Rectal smooth muscle tissue (tissue), 1 donor: ENCODE data around the gene ITGA1.

ENCODE experiments used
- H3K27ac ChIP-seq: one replicate; pipeline ENCODE4 v1.7.0; 2013; ENCODE audit warnings: low read depth, low read length, inconsistent platforms
- H3K27me3 ChIP-seq: one replicate; pipeline ENCODE4 v1.7.0; 2013; ENCODE audit warnings: low read length; ENCODE audit not compliant: control insufficient read depth, insufficient read depth
- H3K36me3 ChIP-seq: one replicate; pipeline ENCODE4 v1.7.0; 2013; ENCODE audit warnings: low read length; ENCODE audit not compliant: control insufficient read depth, insufficient read depth
- H3K4me1 ChIP-seq: one replicate; pipeline ENCODE4 v1.7.0; 2013; ENCODE audit warnings: low read length; ENCODE audit not compliant: control insufficient read depth, insufficient read depth
- H3K4me3 ChIP-seq: one replicate; pipeline ENCODE4 v1.7.0; 2013; ENCODE audit warnings: low read length
- H3K9ac ChIP-seq: one replicate; pipeline ENCODE4 v1.7.0; 2013; ENCODE audit warnings: low read length

Gene ITGA1

GRCh38 chr5:52884453-52884852, 96.7 kb downstream of the ITGA1 start:
- Histone ChIP-seq H3K27me3 (no peaks in the 10 kb centered on the region), H3K4me1 (no peaks in the 10 kb centered on the region), H3K4me3 (no peak overlapping the region), H3K36me3 (peaks cover 5% of the 10 kb centered on the region), H3K27ac (no peak overlapping the region), H3K9ac (no peak overlapping the region)

- Histone ChIP-seq H3K36me3 (peaks cover 5% of the 10 kb centered on the region), H3K9ac (no peak overlapping the region), H3K27me3 (no peaks in the 10 kb centered on the region), H3K27ac (no peak overlapping the region), H3K4me3 (no peak overlapping the region), H3K4me1 (no peaks in the 10 kb centered on the region)
Observed at GRCh38 chr5:52885614-52886013, 97.9 kb downstream of the ITGA1 start.

- Histone ChIP-seq H3K27ac (no peak overlapping the region), H3K4me3 (no peak overlapping the region), H3K4me1 (no peaks in the 10 kb centered on the region)
Observed at GRCh38 chr5:52886206-52886605, 98.5 kb downstream of the ITGA1 start.

GRCh38 chr5:52887066-52887465, 99.3 kb downstream of the ITGA1 start:
- no peak overlapping the region for H3K27ac ChIP-seq
- H3K4me3 ChIP-seq, result no peak overlapping the region
- no peak overlapping the region for H3K9ac ChIP-seq
- no peaks in the 10 kb centered on the region for H3K4me1 ChIP-seq
- H3K27me3 ChIP-seq, result no peaks in the 10 kb centered on the region
- H3K36me3 ChIP-seq, result peaks cover 5% of the 10 kb centered on the region

More at GRCh38 chr5:52886206-52886605, 98.5 kb downstream of the ITGA1 start:
- peaks cover 5% of the 10 kb centered on the region for H3K36me3 ChIP-seq
- H3K9ac ChIP-seq, result no peak overlapping the region
- H3K27me3 ChIP-seq, result no peaks in the 10 kb centered on the region

DNA sequence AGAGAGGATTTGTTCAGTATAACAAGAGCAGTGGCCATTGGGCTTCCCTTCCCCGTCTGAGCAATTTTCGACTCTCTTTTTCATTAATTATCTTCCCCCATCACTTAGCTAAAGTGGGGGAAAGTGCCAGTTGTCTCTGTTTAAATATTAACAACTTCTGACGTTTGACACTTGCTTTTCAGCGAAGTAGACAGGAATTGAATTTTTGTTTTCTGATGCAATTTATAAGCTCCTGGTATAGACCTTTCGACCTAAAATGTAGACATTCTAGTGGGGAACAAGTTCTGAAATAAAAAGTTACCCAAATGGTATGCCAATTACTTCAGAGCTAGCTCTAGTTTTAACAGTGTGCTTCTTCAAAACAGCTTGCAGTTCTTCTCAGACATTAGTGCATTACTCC, 100.6 kb downstream of the ITGA1 start:
- H3K36me3 ChIP-seq, result peaks cover 5% of the 10 kb centered on the region
- no peak overlapping the region for H3K27ac ChIP-seq
- no peak overlapping the region for H3K4me3 ChIP-seq
- H3K9ac ChIP-seq, result no peak overlapping the region
- H3K27me3 ChIP-seq, result no peaks in the 10 kb centered on the region
- H3K4me1 ChIP-seq, result peaks cover 8% of the 10 kb centered on the region

DNA sequence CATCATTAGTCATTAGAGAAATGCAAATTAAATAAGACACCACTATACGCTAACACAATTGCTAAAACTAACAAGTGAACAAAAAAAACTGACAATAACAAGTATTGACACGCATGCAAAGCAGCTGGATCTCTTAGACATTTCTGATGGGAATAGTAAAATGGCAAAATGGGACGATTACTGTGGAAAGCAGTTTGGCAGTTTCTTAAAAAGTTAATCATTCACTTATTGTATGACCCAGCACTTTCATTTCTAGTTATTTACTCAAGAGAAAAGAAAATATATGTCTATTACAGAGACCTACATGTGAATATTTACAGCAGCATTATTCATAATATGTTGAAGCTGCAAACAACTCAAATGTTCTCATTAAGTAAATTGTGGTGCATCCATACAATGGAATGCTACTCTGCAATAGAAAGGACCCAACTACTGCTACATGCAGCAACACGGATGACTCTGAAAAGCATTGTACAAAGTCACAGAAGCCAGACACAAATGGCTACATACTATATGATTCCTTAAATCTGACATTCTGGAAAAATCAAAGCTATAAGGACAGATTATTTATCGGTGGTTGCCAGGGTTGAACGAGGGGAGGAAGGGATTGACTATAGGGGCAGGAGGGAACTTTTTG, 104.6 kb downstream of the ITGA1 start:
- Histone ChIP-seq H3K4me1 (peaks cover 28% of the 10 kb centered on the region), H3K4me3 (no peak overlapping the region), H3K9ac (no peak overlapping the region), H3K27me3 (no peaks in the 10 kb centered on the region), H3K36me3 (peaks cover 5% of the 10 kb centered on the region), H3K27ac (no peak overlapping the region)

- Histone ChIP-seq H3K4me3 (no peak overlapping the region), H3K4me1 (peaks cover 28% of the 10 kb centered on the region), H3K27ac (peak overlapping the region; percentile 10), H3K36me3 (peaks cover 3% of the 10 kb centered on the region), H3K27me3 (no peaks in the 10 kb centered on the region), H3K9ac (no peak overlapping the region)
Observed at GRCh38 chr5:52893105-52893504, 105.4 kb downstream of the ITGA1 start.

- Histone ChIP-seq H3K27ac (peak overlapping the region; percentile 8), H3K4me3 (no peak overlapping the region), H3K36me3 (peaks cover under 1% of the 10 kb centered on the region), H3K27me3 (no peaks in the 10 kb centered on the region), H3K9ac (no peak overlapping the region), H3K4me1 (peaks cover 28% of the 10 kb centered on the region)
Observed at GRCh38 chr5:52893863-52894262, 106.1 kb downstream of the ITGA1 start.

- Histone ChIP-seq H3K4me3 (no peak overlapping the region), H3K27me3 (no peaks in the 10 kb centered on the region), H3K27ac (peak overlapping the region; percentile 8), H3K4me1 (peaks cover 28% of the 10 kb centered on the region), H3K36me3 (no peaks in the 10 kb centered on the region), H3K9ac (no peak overlapping the region)
Observed at GRCh38 chr5:52894451-52894850, 106.7 kb downstream of the ITGA1 start.

DNA sequence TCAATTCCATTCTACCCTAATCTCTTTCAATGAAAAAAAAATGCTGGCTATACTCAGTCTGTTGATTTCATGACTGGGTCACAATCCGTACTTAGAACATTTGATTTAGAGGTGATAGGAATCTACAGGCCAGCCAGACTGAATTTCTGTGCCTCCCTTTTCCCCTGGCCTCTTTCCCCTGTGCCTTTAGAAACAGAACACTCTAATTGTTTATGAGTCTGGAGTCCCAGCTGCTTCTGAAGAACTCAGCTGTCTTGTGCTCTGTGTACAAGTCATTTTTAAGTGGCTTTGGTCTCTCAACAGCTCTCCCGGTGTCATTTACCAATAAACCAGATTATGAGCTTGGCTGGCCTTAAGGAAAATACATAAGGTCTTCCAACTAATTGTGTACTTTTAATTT, 107.4 kb downstream of the ITGA1 start:
- H3K27me3 ChIP-seq, result no peaks in the 10 kb centered on the region
- H3K27ac ChIP-seq, result peak overlapping the region; percentile 44
- H3K4me3 ChIP-seq, result no peak overlapping the region
- H3K4me1 ChIP-seq, result peaks cover 28% of the 10 kb centered on the region
- no peak overlapping the region for H3K9ac ChIP-seq
- no peaks in the 10 kb centered on the region for H3K36me3 ChIP-seq

DNA sequence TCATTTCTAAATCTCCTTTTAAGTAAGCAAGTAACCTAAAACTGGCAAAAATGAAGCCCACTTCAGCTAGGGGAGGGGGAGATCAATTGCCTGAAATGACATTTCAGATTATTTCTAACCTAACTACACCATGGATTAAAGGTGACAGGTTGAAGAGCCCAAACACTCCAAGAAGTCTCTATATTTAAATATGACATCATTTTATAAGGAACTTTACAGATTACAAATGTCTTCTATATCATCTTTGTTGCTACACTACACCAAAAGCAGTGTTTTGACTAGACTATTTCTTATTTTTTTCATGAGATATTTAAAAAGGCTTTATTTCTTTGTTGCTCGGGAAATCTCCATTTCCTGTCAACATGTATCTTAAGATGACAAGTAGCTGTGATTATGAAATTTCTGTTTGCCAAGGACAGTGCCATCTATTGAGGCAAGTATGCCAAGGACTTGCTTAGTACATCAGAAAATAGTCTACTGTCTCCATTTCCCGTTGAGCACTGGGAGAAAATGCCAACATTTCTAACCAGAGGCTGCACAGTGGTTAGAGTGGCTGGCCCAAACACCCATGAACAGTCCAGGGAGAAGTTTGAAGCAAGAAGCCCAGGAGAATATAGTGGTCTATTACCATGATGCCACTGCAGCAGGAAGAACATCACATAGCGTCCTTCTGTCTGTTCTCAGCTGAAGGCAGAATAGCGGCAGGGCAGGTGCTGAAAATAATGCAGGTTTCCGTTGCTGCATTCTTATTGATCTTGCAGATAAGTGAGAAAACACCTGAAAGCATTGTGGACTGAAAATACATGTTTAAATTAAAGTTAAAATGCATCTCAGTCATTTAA, 108.1 kb downstream of the ITGA1 start:
- H3K4me3 ChIP-seq, result no peak overlapping the region
- no peak overlapping the region for H3K9ac ChIP-seq
- peaks cover under 1% of the 10 kb centered on the region for H3K36me3 ChIP-seq
- H3K27ac ChIP-seq, result peak overlapping the region; percentile 44
- no peaks in the 10 kb centered on the region for H3K27me3 ChIP-seq
- peaks cover 28% of the 10 kb centered on the region for H3K4me1 ChIP-seq

DNA sequence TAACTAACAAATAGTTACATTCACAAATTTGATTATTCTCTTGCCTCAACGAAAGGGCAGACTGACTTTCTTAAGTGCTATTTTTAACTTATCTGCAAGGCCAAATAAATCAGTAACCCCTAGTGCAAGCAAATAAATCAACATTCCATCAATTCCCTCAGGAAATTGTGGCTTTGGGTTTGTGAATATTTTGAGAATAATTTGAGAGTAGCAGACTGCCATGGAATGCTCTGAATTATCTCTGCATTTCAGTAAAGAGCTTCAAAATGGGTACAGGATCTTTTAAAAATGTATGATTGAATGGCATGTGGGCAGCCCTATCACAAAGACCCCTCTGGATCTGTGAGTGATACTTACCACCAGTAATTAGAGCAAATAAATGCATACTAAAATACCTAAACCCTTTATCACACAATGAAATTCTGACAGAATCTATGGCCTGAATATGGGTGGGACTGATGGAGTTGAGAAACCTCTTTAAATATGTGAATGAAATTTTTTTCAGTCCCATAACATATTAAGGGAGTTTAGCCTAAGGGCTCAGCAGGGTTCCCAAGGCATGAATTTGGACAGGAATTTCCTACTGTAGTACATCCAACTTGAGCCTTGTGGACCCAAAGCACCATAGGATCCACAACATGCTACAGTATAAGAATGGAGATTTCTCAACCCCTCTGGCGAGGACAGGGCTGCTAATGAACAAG, 109.0 kb downstream of the ITGA1 start:
- peaks cover 5% of the 10 kb centered on the region for H3K36me3 ChIP-seq
- H3K27me3 ChIP-seq, result no peaks in the 10 kb centered on the region
- no peak overlapping the region for H3K4me3 ChIP-seq
- H3K9ac ChIP-seq, result no peak overlapping the region
- H3K4me1 ChIP-seq, result peaks cover 28% of the 10 kb centered on the region
- no peak overlapping the region for H3K27ac ChIP-seq
